Hepatic stellate cell (primary cell): ENCODE data around the gene USP34.
"Not testable (repeated sequence)": the region's sequence is repeated elsewhere in the genome, so short reads cannot be mapped to it uniquely, and the experiment has no call there.

Experiments
- DNase-seq: peaks from one replicate; pipeline ENCODE4 v3.0.0; 2011; ENCODE audit warnings: low spot score

Gene USP34

DNA sequence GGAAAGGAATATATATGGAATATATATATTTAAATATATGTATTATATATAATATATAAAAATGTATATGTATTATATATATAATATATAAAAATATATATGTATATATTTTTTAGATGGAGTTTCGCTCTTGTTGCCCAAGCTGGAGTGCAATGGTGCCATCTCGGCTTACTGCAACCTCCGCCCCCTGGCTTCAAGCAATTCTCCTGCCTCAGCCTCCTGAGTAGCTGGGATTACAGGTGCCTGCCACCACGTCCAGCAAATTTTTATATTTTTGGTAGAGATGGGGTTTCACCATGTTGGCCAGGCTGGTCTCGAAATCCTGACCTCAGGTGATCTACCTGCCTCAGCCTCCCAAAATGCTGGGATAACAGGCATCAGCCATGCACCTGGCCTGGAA lies 322.8 kb downstream of the USP34 start:
- not testable (repeated sequence) for DNase-seq

DNA sequence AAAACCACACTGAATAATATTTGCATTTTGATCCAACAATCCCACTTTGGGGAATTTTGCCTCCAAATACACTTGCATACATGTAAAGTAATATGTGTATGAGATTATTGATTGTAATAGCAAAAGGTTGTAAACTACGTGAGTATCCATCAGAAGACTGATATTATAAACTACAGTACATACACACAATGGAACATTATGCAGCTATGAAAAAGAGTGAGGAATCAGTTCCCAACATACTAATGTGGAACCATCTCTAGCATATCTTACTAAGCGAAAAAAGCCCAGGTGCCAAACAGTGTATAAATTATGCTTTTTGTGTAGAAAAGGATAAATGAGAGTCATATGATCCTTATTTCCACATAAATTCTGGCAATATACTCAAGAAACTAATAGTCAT lies 324.9 kb downstream of the USP34 start:
- DNase-seq, result no peak

DNA sequence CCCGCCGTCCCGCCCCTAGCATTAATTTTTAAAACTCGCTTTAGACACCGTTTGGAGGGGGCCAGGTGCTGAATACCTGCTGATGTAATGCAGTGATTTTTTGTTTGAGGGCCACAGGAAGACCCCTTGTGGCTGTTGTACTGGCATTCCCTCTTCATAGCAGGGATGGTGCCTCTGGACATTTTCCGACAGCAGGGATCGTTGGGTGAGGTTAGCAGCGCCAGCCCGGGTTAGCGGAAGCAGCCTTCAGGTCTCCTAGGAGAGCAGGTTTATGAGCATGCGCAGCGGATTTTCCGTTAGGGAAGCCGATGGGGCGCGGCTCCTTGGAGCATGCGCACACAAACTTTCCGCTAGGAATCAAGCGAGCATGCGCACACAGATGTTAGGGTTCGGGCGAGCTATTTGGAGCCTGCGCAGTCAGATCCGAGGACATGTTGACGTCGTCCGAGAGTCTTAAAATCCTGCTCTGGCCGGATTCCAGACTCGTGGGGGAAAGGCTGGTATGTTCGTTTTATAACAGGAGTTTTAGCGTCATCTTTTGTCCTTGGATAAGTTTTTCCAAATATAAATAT lies 326.1 kb downstream of the USP34 start:
- DNase-seq, result peak; percentile 99

DNA sequence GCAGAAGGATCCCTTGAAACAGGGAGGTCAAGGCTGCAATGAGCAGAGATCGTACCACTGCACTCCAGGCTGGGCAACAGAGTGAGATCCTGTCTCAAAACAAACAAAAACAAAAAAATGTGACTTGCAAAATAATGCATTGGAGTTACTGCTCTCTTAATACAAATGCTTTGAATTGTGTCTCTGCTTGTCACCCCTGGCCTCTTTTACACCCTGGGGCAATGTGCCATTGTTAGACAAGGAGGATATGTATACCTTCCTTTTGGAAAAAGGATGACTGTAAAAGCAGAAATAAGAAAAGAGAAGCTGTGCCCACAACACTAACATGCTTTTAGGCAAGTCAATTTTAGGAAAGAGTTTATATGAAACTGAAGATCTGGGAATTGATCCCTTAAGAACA lies 329.7 kb downstream of the USP34 start:
- DNase-seq, result no peak

DNA sequence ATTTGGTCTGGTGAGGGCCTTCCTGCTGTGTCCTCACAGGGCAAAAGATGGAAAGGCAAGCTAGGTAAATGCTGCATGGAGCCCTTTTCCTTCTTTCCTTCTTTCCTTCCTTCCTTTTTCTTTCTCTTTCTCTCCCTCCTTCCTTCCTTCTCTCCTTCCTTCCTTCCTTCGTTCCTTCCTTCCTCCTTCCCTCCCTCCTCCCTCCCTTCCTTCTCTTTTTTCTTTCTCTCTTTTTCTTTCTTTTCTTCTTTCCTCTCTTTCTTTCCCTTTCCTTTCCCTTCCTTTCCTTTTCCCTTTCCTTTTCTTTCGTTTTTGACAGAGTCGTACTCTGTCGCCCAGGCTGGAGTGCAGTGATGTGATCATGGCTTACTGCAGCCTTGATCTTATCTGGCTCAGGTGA lies 332.0 kb downstream of the USP34 start:
- no peak for DNase-seq
